HG03135 (cell line): ENCODE measurements around the gene GORAB.

ENCODE experiments used
- ATAC-seq: cut with Tn5 transposase; IDR thresholded peaks from one replicate; pipeline ENCODE4 v1.9.1; 2021; ENCODE audit warnings: mild to moderate bottlenecking, moderate library complexity; ENCODE audit not compliant: unreplicated experiment

Gene GORAB

GRCh38 chr1:170590921-170591705 lies 59.1 kb downstream of the GORAB start:
- ATAC-seq = no peak

GRCh38 chr1:170592591-170593111 lies 60.7 kb downstream of the GORAB start:
- no peak for ATAC-seq

- ATAC-seq = no peak
Measured at GRCh38 chr1:170593173-170594011, 61.4 kb downstream of the GORAB start.

- ATAC-seq = no peak
Measured at GRCh38 chr1:170594066-170594626, 62.2 kb downstream of the GORAB start.

- no peak for ATAC-seq
Measured at GRCh38 chr1:170596701-170597100, 64.7 kb downstream of the GORAB start.

GRCh38 chr1:170598618-170599017 lies 66.7 kb downstream of the GORAB start:
- ATAC-seq = no peak

- ATAC-seq = no peak
Measured at GRCh38 chr1:170599033-170599432, 67.1 kb downstream of the GORAB start.

- ATAC-seq = no peak
Measured at GRCh38 chr1:170601866-170602265, 69.9 kb downstream of the GORAB start.
